NCI-H1417 treated with DMSO at 0.1 percent for 48 hours (cell line): ENCODE data around the gene HTR3A.

ENCODE experiments used
- DNase-seq: peaks from one replicate; lab custom pipeline; 2025; lab: John Stamatoyannopoulos, UW

HTR3A gene

GRCh38 chr11:113979431-113979830, 4.5 kb downstream of the HTR3A start:
- no peak for DNase-seq

DNA sequence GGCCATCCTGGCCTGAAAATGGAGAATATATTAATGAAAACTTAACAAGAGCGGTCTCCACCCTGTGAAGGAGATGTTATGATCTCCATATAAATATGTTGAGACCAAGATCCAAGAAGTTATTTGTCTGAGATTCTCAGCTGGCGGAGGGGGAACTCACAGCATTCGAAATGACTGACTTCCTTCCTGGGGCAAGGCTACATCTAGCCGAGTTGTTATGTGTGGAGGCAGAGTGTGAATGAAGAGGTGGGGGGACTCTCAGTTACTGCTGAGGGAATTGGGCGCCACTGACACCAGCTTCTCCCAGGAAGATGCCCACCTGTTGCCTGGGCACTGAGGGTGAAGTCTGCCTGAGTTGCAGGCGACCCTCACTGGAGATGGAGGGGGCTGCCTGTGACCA, 5.9 kb downstream of the HTR3A start:
- DNase-seq, result no peak

DNA sequence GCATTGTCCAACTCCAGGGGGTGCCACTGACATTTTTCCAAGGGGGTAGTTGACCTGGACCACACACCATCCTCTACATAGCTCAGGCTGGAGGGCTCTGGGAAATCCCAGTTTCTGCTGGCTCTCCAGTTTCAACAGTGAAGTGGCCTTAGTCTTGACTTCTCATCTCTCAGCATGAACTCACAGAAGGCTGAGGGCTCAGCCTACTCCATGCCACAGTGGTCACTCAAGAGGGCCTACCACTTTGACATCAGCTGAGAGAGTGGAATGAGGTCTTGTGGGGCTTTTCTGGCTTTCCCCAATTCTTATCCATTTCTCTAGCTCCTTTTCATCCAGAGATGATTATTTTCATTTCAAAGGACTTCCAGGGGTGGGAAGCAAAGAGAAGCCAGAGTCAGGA, 7.4 kb downstream of the HTR3A start:
- no peak for DNase-seq

DNA sequence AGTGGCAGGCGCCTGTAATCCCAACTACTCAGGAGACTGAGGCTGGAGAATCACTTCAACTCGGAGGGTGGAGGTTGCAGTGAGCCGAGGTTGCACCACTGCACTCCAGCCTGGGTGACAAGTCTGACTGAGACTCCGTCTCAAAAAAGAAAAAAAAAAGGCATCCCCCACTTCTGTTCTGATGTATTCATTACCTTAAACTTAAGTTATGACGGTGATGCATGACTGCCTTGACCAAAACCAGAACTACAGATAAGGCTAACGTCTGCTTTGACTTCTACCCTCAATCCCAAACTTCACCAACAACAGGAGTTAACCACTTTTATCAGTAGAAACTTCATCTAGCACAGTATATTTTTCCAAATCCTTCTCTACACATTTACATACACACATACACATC, 9.9 kb downstream of the HTR3A start:
- DNase-seq, result no peak

DNA sequence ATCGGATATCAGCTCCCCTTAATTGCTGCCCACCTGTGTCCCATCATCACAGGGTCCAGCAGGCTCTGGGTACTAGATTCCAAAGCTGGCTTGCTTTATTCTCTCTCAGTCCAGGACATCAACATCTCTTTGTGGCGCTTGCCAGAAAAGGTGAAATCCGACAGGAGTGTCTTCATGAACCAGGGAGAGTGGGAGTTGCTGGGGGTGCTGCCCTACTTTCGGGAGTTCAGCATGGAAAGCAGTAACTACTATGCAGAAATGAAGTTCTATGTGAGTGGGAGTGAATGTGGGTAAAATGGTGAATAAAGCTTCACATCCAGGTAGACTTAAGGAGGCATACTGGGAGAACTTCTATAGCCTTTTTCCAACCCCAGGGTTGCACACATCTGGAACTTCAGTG, 11.0 kb downstream of the HTR3A start:
- DNase-seq, result no peak

- DNase-seq, result no peak
These were observed 11.6 kb downstream of the HTR3A start for GRCh38 chr11:113986351-113987140.

GRCh38 chr11:113989381-113989780, 14.5 kb downstream of the HTR3A start:
- no peak for DNase-seq

DNA sequence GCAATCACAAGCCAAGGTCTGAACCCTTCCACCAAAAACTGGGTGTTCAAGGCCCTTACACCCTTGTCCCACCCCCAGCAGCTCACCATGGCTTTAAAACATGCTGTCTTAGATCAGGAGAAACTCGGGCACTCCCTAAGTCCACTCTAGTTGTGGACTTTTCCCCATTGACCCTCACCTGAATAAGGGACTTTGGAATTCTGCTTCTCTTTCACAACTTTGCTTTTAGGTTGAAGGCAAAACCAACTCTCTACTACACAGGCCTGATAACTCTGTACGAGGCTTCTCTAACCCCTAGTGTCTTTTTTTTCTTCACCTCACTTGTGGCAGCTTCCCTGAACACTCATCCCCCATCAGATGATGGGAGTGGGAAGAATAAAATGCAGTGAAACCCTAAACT, 15.0 kb downstream of the HTR3A start:
- no peak for DNase-seq

- DNase-seq, result no peak
These were observed 16.3 kb downstream of the HTR3A start for GRCh38 chr11:113991170-113991569.

- DNase-seq, result peak; percentile 71
These were observed 17.0 kb downstream of the HTR3A start for GRCh38 chr11:113991718-113992458.

DNA sequence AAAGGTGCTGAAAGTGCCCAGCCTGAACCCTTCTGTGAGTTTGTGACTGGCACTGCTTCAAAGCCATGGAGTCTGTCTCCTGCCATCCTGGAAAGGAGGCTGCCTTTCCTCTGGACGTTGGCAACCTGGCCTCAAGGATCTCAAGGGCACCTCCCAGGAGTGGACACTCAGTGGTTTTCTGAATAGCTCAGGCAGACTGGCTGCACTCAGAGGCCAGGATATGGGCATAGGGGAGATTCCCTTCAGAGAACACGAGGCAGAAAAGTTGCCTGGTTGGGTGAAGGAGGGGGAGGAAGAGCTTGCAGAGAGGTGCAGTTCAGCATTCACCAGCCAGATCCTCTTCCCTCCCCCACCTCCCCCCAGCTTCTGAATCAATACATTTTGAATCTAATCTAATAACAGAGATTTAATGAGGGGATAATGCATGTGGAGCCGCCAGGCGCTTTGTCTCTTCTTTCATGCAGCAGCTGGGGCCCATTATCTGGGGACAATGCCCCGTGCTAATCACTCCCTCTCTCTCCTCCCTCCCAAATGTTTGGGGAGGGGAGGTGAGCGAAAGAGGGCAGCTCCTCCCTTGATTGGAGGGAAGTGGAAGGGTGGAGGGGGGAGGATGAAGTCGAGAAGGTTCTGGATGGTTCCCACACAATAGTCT, 17.7 kb downstream of the HTR3A start:
- DNase-seq, result peak; percentile 41

- DNase-seq, result no peak
These were observed 19.4 kb downstream of the HTR3A start for GRCh38 chr11:113994077-113994954.

- DNase-seq, result no peak
These were observed 22.6 kb downstream of the HTR3A start for GRCh38 chr11:113997473-113997872.

DNA sequence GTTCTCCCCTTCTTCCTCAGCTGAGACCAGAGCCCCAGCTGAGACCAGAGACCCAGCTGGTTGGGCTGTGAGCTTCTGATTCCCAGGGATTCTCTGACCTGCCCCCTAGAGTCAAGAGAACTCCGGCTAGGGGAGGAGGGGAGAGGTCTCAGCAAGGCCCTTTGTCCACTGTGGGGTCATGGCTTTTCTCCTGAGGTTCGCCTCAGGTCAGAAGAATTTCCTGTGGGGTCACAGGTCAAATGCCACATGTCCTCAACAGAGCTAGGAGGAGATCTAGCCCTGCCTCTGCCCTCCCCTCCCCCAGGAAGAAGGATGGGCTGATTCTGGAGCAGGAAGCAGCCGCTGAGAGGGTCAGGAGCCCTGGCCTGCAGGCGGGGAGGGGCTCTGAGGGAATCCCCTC, 23.7 kb downstream of the HTR3A start:
- no peak for DNase-seq

GRCh38 chr11:114000526-114000925, 25.6 kb downstream of the HTR3A start:
- DNase-seq, result no peak

DNA sequence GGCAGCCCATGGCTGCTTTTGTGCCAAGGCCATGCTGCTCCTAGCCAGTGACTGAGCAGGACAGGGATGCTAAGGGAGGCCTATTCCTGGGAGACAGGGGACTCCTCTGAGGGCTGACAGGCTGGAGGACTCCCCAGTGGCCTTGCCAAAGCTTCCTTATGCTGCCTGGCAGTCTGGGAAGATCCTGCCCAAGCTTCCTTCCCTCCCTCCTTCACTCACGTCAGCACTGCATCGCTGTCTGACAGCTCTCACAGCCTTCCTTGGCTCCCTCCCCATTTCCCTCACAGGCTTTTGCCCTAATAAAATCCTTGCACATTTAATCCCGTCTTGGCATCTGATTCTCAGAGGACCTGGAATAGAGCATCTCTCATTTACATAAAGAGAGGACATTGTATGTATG, 26.5 kb downstream of the HTR3A start:
- DNase-seq, result no peak

DNA sequence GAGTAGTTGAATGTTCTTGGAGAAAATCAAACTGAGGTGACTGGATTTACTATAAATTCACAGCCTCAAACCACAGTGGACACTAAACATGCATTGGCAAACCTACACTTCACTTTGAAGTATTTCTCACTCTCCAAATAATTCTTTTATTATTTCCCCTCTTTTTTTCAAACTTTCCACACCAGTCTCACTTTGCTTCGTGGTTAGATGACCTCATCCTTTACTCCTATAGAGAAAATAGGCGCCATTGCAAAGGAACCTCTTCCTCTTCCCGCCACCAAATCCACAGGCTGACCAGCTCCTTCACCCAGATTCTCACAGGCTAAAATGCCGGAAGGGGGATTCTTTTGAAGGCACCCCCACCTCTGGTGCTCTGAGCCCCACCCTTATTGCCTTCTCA, 33.4 kb downstream of the HTR3A start:
- no peak for DNase-seq

DNA sequence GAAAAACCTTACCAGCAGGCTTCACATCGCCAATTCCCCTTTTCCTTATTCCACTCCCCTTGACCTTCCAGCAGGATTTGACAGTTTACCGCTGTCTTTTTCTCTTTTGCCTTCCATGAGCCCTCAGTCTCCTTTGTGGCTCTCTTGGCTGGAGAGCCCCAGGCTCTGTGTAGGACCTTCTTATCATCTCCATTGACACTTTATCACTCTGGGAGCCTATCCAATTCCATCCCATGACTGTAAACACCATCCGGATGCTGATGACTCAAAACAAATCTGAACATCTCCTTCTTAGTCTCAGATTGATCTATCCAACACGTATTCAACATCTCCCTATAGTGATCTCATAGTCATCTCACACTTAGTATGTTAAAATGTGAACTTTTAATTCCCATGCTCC, 36.0 kb downstream of the HTR3A start:
- DNase-seq, result no peak

- no peak for DNase-seq
These were observed 36.5 kb downstream of the HTR3A start for GRCh38 chr11:114011443-114011842.

GRCh38 chr11:114015117-114015516, 40.2 kb downstream of the HTR3A start:
- DNase-seq, result no peak

DNA sequence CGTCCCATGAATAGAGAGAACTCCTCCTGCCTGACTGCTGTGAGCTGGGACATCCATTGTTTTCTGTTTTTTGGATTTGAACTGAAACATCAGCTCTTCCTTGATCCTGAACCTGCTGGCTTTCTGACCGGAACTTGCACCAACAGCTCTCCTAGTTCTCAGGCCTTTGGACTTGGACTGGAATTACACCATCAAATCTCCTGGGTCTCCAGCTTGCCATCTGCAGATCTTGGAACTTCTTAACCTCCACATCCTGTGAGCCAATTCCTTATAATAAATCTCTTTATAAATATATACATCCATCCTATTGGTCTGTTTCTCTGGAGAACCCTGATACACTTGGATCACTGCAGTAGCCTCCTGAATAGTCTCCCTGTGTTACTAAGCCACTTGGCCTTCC, 42.1 kb downstream of the HTR3A start:
- no peak for DNase-seq

- DNase-seq, result no peak
These were observed 42.8 kb downstream of the HTR3A start for GRCh38 chr11:114017723-114018122.
